ENCODE data around the gene IRAK1BP1. TPM values are rescaled to one million over a fixed set of nuclear protein-coding genes. Genes with fewer than 3 reads are reported as not detected.
"Not testable (repeated sequence)": the region's sequence is repeated elsewhere in the genome, so short reads cannot be mapped to it uniquely, and the experiment has no call there.

The IRAK1BP1 gene
- total RNA-seq, 1 donor from 2014 or later, result 5.2 TPM

DNA sequence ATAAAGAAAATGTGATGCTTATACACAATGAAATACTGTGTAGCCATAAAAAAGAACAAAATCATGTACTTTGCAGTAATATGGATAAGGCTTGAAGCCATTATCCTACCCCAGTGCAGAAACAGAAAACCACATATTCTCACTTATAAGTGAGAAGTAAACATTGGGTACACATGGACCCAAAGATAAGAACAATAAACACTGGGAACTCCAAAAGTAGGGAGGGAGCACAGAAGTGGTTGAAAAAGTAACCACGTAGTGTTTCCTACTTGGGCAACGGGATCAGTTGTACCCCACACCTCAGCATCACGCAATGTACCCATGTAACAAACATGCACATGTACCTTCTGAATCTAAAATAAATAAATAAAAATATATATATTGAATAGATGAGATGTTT, 8.2 kb downstream of the IRAK1BP1 start:
- intact Hi-C loops (cut with DNase I), result no loop called here
- ATAC-seq, result no peak
- DNase-seq (ENCODE audit: low spot score), result no peak

GRCh38 chr6:78883651-78884050, 16.3 kb downstream of the IRAK1BP1 start:
- ATAC-seq (no peak), DNase-seq (ENCODE audit: low spot score) (no peak)
- intact Hi-C loops (cut with DNase I), result no loop called here

DNA sequence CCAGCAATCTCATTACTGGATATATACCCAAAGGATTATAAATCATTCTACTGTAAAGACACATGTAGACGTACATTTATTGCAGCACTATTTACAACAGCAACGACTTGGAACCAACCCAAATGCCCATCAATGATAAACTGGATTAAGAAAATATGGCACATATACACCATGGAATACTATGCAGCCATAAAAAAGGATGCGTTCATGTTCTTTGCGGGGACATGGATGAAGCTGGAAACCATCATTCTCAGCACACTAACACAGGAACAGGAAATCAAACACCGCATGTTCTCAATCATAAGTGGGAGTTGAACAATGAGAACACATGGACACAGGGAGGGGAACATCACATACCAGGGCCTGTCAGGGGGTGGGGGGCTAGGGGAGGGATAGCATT, 22.6 kb downstream of the IRAK1BP1 start:
- not testable (repeated sequence) for DNase-seq (ENCODE audit: low spot score); ATAC-seq
- intact Hi-C loops (cut with DNase I), result loop anchor here (5.0 kb wide), 1 partner anchor 1693 kb away; no protein-coding TSS in a partner anchor

DNA sequence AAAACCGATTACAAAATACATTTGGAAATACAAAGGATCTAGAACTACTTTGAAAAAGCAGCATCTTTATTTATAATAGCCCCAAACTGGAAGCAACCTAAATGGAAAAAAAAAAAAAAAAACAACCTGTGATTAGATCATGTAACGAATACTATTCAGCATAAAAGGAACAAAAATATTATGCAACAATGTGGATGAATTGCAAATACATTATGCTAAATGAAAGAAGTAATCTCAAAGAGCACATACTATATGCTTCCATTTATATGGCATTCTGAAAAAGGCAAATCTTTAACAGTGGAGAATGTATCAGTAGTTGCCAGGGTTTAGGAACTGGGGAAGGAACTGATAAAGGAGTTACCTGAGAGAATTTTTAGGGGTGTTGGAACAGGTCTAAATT, 28.9 kb downstream of the IRAK1BP1 start:
- ATAC-seq (no peak), DNase-seq (ENCODE audit: low spot score) (no peak)
- intact Hi-C loops (cut with DNase I), result no loop called here

DNA sequence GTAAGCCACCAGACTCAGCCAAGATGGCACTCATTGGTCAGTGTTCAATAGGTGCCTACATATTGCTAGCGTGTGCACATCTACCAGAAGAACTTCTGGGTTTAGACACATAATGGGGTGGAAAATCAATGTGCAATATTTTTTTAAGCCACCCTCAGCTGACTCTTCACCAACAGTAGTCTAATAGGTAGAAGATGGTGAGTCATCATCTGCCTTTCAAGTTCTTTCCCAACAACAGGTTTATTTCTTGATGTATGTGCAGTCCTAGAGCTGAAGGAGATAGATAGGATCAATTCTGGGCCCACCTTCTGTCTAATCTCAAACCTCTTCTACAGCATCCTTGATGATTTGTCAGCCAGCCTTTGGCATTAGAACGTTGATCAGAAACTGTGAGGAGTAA, 41.3 kb downstream of the IRAK1BP1 start:
- intact Hi-C loops (cut with DNase I), result no loop called here
- DNase-seq (ENCODE audit: low spot score), result no peak
- ATAC-seq, result no peak

- peak; percentile 80 for ATAC-seq
- DNase-seq (ENCODE audit: low spot score), result no peak
- intact Hi-C loops (cut with DNase I), result no loop called here
These were observed 42.0 kb downstream of the IRAK1BP1 start for GRCh38 chr6:78909391-78909790.

DNA sequence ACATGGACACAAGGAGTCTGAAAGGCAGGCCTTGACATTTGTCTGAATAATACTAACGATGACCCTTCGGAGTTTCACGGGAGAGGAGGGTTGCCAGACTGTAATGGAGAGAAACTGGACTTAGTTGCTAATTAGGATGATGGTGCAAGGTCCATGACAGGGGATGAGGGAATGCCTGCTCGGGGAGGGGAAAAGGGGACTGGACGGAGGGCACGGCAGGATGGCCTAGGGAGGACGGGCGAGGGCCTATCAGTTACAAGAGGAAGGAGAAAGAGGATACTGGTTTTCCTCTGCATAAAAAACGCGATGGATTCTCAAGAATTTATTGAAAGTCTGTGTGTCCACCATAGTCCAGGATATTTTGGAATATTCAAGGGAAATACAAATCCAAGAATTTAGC, 42.7 kb downstream of the IRAK1BP1 start:
- intact Hi-C loops (cut with DNase I), result no loop called here
- ATAC-seq (no peak), DNase-seq (ENCODE audit: low spot score) (no peak)

DNA sequence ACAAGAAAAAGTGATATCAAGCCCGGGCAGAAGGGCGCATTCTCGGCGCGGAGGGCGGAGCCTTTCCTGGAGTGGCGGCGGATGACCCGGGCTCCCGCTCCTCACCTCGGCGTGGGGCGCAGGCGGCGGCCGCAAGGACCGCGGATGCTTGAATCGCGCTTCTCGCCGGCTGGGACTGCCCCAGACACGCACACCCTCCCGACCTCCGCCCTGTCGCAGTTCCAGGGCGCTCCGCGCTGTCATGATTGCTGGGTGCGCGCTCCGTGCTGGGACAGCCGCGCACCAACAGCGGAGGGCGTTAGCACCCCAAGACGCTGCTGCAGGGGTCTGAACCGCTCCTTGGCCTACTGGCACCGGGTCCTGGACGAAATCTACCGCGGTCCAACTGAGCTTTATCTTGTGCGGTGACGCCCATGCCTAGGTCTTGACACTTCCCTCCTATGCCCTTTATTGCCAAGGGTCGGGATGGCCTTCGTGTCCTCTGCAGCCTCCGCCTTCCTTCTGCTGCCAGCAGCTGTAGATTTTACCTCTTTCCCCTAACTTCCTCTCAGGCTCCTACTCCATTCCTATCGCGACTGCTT, 43.3 kb downstream of the IRAK1BP1 start:
- intact Hi-C loops (cut with DNase I), result no loop called here
- no peak for DNase-seq (ENCODE audit: low spot score)

GRCh38 chr6:78911218-78911940, 44.0 kb downstream of the IRAK1BP1 start:
- intact Hi-C loops (cut with DNase I), result no loop called here
- ATAC-seq (peak; percentile 54), DNase-seq (ENCODE audit: low spot score) (no peak)

More for the DNA sequence above, 43.3 kb downstream of the IRAK1BP1 start:
- peak; percentile 72 for ATAC-seq

- no peak for ATAC-seq
- DNase-seq (ENCODE audit: low spot score), result no peak
- intact Hi-C loops (cut with DNase I), result no loop called here
These were observed 49.1 kb downstream of the IRAK1BP1 start for GRCh38 chr6:78916411-78916810.

- ATAC-seq (no peak), DNase-seq (ENCODE audit: low spot score) (no peak)
- intact Hi-C loops (cut with DNase I), result no loop called here
These were observed 50.4 kb downstream of the IRAK1BP1 start for GRCh38 chr6:78917788-78918187.

DNA sequence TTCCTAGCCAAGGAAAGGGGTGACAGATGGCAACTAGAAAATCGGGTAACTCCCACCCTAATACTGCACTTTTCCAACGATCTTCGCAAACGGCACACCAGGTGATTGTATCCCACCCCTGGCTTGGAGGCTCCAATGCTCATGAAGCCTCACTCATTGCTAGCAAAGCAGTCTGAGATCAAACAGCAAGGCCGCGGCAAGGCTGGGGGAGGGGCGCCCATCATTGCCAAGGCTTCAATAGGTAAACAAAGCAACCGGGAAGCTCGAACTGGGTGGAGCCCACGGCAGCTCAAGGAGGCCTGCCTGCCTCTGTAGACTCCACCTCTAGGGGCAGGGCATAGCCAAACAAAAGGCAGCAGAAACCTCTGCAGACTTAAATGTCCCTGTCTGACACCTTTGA, 53.8 kb downstream of the IRAK1BP1 start:
- intact Hi-C loops (cut with DNase I); ATAC-seq; DNase-seq (ENCODE audit: low spot score): not testable (repeated sequence)

DNA sequence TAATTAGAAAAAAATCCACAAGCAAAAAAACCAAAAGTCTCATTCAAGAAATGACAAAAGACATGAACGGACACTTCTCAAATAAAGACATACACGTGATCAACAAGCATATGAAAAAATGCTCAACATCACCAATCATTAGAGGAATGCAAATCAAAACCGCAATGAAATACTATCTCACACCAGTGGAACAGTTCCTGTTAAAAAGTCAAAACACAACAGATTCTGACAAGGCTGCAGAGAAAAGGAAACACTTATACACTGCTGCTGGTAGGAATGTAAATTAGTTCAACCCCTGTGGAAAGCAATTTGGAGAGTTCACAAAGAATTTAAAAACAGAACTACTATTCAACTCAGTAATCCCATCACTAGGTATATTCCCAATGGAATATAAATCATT, 58.0 kb downstream of the IRAK1BP1 start:
- intact Hi-C loops (cut with DNase I), result no loop called here
- no peak for DNase-seq (ENCODE audit: low spot score)
- no peak for ATAC-seq

- no peak for ATAC-seq
- intact Hi-C loops (cut with DNase I), result no loop called here
- DNase-seq (ENCODE audit: low spot score), result no peak
These were observed 68.2 kb downstream of the IRAK1BP1 start for GRCh38 chr6:78935553-78935952.

GRCh38 chr6:78936515-78936914, 69.2 kb downstream of the IRAK1BP1 start:
- no peak for ATAC-seq
- no peak for DNase-seq (ENCODE audit: low spot score)
- intact Hi-C loops (cut with DNase I), result no loop called here

- no peak for DNase-seq (ENCODE audit: low spot score)
- ATAC-seq, result no peak
- intact Hi-C loops (cut with DNase I), result no loop called here
These were observed 75.1 kb downstream of the IRAK1BP1 start for GRCh38 chr6:78942446-78942845.

DNA sequence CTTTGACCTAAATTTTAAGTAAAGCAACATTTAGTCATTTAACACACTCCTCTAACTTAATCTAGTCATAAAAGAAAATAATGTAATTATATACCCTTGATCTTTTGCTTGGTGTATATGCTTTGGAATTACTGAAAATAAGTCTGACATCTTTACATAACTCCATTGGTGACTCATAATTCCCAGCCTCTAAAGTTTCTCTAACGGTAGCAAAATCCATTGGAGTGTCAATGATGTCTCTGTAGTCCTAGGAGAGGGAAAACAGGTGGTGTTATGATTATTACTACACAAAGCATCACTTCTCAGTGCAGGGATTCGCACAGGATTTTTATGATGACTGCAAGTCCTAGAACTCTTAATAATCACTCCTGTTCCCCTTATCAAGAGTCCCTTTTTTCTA, 80.2 kb downstream of the IRAK1BP1 start:
- ATAC-seq, result no peak
- intact Hi-C loops (cut with DNase I), result no loop called here
- DNase-seq (ENCODE audit: low spot score), result no peak

- ATAC-seq (no peak), DNase-seq (ENCODE audit: low spot score) (no peak)
- intact Hi-C loops (cut with DNase I), result no loop called here
These were observed 80.6 kb downstream of the IRAK1BP1 start for GRCh38 chr6:78947962-78948361.

DNA sequence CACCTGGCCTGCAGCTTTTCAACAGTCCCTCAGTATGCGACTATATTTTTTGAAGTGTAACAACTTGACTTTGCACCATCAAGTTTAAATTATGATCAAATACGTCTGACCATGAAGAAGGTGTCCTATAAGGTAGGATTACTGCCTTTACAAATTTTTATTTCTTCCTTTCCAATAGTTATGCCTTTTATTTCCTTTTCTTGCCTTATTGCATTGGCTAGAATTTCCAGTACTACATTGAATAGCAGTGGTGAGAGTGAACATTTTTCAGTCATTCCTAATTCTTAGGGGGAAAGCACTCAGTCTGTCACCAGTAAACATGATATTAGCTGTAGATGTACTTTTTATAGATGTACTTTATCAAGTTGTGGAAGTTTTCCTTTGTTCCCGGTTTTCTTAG, 81.4 kb downstream of the IRAK1BP1 start:
- intact Hi-C loops (cut with DNase I), result no loop called here
- DNase-seq (ENCODE audit: low spot score) (no peak), ATAC-seq (no peak)

- intact Hi-C loops (cut with DNase I), result no loop called here
- DNase-seq (ENCODE audit: low spot score) (no peak), ATAC-seq (no peak)
These were observed 85.0 kb downstream of the IRAK1BP1 start for GRCh38 chr6:78952362-78952761.
